Measurements from ENCODE around the gene GTF3C1. TPM values are rescaled to one million over a fixed set of nuclear protein-coding genes. Genes with fewer than 3 reads are reported as not detected.
"Not testable (repeated sequence)": the region's sequence is repeated elsewhere in the genome, so short reads cannot be mapped to it uniquely, and the experiment has no call there.

Gene GTF3C1
- total RNA-seq, 1 experiment from 2014 or later, result 92.4 TPM

DNA sequence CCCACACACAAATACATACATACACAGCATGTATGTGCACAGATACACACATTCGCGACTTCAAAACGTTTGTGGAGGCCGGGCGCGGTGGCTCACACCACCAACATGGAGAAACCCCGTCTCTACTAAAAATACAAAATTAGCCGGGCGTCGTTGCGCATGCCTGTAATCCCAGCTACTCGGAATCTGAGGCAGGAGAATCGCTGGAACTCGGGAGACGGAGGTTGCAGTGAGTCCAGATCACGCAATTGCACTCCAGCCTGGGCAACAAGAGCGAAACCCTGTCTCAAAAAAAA is 92.2 kb downstream of the GTF3C1 start:
- H3K36me3 ChIP-seq, result peaks cover 37% of the 10 kb centered on the region
- not testable (repeated sequence) for H3K27me3 ChIP-seq (replicated peaks); H3K27ac ChIP-seq; H3K9me3 ChIP-seq (replicated peaks); H3K4me1 ChIP-seq (replicated peaks); DNase-seq (ENCODE audit: low read depth in 1 of 2, low spot score in 2 of 2); H3K4me3 ChIP-seq

DNA sequence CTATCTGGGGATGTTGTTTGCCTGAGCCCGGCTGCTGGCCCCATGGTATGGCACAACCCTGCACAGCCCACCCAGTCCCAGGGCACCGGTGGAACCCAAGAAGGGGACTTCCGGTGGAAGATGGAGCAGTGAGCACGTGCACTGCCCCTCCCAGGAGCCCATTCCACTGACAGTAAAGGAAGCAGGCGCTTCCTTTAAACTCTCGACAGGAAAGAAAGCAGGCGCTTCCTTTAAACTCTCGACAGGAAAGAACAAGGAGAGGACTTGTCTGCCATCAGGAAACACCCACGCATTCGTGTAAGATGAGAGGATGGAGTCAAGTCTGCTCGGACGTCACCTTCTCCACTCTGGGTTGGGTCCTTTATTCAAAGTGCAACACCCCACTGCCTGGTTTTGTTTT is 94.0 kb downstream of the GTF3C1 start:
- DNase-seq (ENCODE audit: low read depth in 1 of 2, low spot score in 2 of 2), result no peak
- no peak overlapping the region for H3K27ac ChIP-seq
- peaks cover 18% of the 10 kb centered on the region for H3K36me3 ChIP-seq
- no peaks in the 10 kb centered on the region for H3K4me1 ChIP-seq (replicated peaks)
- 0 out of 2 replicates have a peak, but pooled peaks cover 2% of the 10 kb centered on the region for H3K27me3 ChIP-seq (replicated peaks)
- no peaks in the 10 kb centered on the region for H3K9me3 ChIP-seq (replicated peaks)
- no peak overlapping the region for H3K4me3 ChIP-seq

DNA sequence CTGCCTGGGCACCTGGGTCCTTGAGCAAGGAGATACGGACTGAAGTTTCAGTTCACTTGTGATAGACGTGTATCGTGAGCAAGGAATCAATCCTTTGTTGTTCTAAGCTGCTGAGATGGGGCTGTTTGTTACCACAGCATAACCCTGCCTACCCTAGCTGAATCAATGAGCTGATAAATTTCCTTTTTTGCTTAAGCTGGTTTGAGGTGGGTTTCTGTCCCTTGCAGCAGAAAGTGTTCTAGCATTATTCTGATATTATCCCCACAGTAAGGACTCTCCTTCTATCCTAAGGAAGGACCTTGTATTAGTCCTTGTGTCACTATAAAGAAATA is 96.3 kb downstream of the GTF3C1 start:
- Histone ChIP-seq H3K9me3 (replicated peaks) (no peaks in the 10 kb centered on the region), H3K36me3 (no peaks in the 10 kb centered on the region), H3K4me3 (no peak overlapping the region), H3K27ac (no peak overlapping the region), H3K4me1 (replicated peaks) (no peaks in the 10 kb centered on the region), H3K27me3 (replicated peaks) (peaks cover 11% of the 10 kb centered on the region; the same call in 1 of the 2 replicates)
- DNase-seq (ENCODE audit: low read depth in 1 of 2, low spot score in 2 of 2), result no peak

DNA sequence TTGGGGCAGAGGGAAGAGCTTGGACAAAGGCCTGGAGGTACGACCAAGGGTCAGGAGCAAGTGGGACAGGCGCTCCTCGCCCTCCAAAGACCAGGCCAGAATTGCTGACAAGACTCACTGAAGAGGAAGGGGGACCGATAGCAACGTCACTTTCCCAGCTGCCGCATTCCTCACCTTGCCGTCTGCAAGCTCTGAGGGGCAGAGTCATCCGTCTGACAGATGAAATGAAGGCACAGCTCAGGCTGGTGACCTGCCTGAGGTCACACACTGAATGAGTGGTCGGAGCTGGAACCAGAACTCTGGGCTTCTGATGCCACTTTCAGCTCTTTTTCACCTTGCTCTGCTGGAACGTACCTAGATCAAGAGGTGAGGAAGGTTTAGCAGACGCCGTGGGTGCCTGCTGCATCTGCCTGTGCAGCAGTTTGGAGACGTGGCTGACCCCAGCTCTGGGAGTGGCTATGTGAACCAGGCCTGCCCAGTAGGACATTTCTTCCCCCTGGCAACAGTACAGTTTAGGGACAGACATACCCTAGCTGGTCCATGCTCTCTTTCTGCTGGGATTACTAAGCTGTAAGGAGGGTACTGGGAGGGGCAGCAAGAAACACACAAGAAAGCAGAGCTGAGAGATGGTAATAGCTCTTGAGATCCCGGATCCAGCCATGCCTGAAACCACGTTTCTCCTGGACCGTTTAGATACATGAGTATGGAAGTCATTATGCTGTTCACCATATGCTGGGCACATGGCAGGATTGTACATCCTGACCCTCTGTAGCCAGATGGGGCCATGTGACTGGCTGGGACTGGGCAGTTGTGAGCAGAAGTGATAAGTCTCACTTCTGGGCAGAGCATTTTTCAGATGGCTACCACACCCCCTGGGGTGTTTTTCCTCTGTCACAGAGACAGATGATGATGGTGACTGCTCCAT is 96.9 kb downstream of the GTF3C1 start:
- H3K4me1 ChIP-seq (replicated peaks), result no peaks in the 10 kb centered on the region
- no peak overlapping the region for H3K27ac ChIP-seq
- no peaks in the 10 kb centered on the region for H3K36me3 ChIP-seq
- no peak for DNase-seq (ENCODE audit: low read depth in 1 of 2, low spot score in 2 of 2)
- H3K9me3 ChIP-seq (replicated peaks), result no peaks in the 10 kb centered on the region
- H3K4me3 ChIP-seq, result no peak overlapping the region
- H3K27me3 ChIP-seq (replicated peaks), result peaks cover 11% of the 10 kb centered on the region; the same call in 1 of the 2 replicates

DNA sequence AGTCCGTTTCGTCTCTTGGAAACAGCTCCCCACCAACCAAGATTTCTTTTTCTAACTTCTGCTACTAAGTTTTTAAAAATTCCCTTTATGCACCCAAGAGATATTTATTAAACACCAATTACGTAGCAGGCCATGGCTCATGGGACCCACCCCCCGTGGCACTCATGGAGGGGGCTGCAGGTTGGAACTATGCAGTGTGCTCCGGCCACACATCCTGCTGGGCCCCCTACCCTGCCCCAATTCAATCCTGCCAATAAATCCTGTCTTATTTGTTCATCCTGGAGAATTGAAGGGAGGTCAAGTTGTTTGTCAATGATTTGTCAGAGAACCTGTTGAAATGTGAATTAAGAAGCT is 99.5 kb downstream of the GTF3C1 start:
- Histone ChIP-seq H3K4me3 (no peak overlapping the region), H3K27ac (no peak overlapping the region), H3K36me3 (no peaks in the 10 kb centered on the region), H3K27me3 (replicated peaks) (peaks cover 11% of the 10 kb centered on the region; the same call in 1 of the 2 replicates), H3K9me3 (replicated peaks) (no peaks in the 10 kb centered on the region), H3K4me1 (replicated peaks) (no peaks in the 10 kb centered on the region)
- DNase-seq (ENCODE audit: low read depth in 1 of 2, low spot score in 2 of 2), result no peak

DNA sequence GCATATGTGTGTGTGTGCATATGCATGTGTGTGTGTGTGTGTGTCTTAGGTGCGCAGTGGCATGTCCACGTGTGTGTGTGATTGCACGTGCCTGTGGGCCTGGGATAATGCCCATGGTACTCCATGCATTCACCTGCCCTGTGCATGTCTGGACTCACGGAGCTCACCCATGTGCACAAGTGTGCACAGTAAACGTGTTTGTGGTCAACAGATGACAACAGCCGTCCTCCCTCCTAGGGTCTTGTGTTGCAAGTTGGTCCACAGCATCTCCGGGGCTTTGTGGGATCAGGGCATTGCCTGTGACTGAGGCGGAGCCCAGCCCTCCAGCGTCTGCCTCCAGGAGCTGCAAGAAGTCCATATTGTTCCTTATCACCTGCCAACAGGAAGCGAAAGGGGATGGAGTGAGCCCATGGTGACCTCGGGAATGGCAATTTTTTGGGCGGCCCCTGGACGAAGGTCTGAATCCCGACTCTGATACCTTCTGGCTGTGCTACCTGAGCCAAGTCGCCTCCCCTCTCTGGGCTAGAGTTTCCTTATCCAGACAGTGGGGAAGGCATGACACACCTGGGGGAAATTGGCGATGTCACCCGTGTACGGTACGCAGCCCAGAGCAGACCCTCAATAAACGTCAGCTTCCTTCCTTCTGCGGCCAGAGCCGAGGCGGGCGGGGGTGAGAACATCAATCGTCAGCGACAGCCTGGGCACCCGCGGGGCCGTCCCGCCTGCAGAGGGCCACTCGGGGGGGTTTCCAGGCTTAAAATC is 100.1 kb downstream of the GTF3C1 start:
- H3K9me3 ChIP-seq (replicated peaks), result peaks cover 2% of the 10 kb centered on the region; the same call in 1 of the 2 replicates
- no peak for DNase-seq (ENCODE audit: low read depth in 1 of 2, low spot score in 2 of 2)
- no peak overlapping the region for H3K27ac ChIP-seq
- peaks cover 11% of the 10 kb centered on the region; the same call in 1 of the 2 replicates for H3K27me3 ChIP-seq (replicated peaks)
- no peak overlapping the region for H3K4me3 ChIP-seq
- no peaks in the 10 kb centered on the region for H3K4me1 ChIP-seq (replicated peaks)
- no peaks in the 10 kb centered on the region for H3K36me3 ChIP-seq

DNA sequence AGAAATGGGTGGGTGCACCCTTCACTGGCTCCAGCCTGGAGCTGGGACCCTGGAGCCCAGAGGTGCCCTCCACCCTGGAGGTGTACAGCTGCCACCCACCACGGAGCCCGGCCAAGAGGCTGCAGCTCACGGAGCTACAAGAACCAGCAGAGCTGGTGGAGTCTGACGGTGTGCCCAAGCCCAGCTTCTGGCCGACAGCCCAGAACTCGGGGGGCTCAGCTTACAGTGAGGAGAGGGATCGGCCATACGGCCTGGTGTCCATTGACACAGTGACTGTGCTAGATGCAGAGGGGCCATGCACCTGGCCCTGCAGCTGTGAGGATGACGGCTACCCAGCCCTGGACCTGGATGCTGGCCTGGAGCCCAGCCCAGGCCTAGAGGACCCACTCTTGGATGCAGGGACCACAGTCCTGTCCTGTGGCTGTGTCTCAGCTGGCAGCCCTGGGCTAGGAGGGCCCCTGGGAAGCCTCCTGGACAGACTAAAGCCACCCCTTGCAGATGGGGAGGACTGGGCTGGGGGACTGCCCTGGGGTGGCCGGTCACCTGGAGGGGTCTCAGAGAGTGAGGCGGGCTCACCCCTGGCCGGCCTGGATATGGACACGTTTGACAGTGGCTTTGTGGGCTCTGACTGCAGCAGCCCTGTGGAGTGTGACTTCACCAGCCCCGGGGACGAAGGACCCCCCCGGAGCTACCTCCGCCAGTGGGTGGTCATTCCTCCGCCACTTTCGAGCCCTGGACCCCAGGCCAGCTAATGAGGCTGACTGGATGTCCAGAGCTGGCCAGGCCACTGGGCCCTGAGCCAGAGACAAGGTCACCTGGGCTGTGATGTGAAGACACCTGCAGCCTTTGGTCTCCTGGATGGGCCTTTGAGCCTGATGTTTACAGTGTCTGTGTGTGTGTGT is 100.9 kb downstream of the GTF3C1 start:
- Histone ChIP-seq H3K4me3 (no peak overlapping the region), H3K9me3 (replicated peaks) (peaks cover 7% of the 10 kb centered on the region; the same call in 1 of the 2 replicates), H3K4me1 (replicated peaks) (no peaks in the 10 kb centered on the region), H3K36me3 (no peaks in the 10 kb centered on the region), H3K27me3 (replicated peaks) (peaks cover 11% of the 10 kb centered on the region; the same call in 1 of the 2 replicates), H3K27ac (no peak overlapping the region)
- no peak for DNase-seq (ENCODE audit: low read depth in 1 of 2, low spot score in 2 of 2)

GRCh38 chr16:27447301-27447700 is 102.4 kb downstream of the GTF3C1 start:
- H3K9me3 ChIP-seq (replicated peaks), result peaks cover 7% of the 10 kb centered on the region; the same call in 1 of the 2 replicates
- H3K27ac ChIP-seq, result no peak overlapping the region
- DNase-seq (ENCODE audit: low read depth in 1 of 2, low spot score in 2 of 2), result no peak
- no peaks in the 10 kb centered on the region for H3K4me1 ChIP-seq (replicated peaks)
- no peak overlapping the region for H3K4me3 ChIP-seq
- no peaks in the 10 kb centered on the region for H3K36me3 ChIP-seq
- peaks cover 11% of the 10 kb centered on the region; the same call in 1 of the 2 replicates for H3K27me3 ChIP-seq (replicated peaks)

GRCh38 chr16:27446721-27447120 is 103.0 kb downstream of the GTF3C1 start:
- H3K27ac ChIP-seq, result no peak overlapping the region
- no peaks in the 10 kb centered on the region for H3K4me1 ChIP-seq (replicated peaks)
- DNase-seq (ENCODE audit: low read depth in 1 of 2, low spot score in 2 of 2), result no peak
- H3K36me3 ChIP-seq, result no peaks in the 10 kb centered on the region
- peaks cover 7% of the 10 kb centered on the region; the same call in 1 of the 2 replicates for H3K9me3 ChIP-seq (replicated peaks)
- no peak overlapping the region for H3K4me3 ChIP-seq
- peaks cover 11% of the 10 kb centered on the region; the same call in 1 of the 2 replicates for H3K27me3 ChIP-seq (replicated peaks)

DNA sequence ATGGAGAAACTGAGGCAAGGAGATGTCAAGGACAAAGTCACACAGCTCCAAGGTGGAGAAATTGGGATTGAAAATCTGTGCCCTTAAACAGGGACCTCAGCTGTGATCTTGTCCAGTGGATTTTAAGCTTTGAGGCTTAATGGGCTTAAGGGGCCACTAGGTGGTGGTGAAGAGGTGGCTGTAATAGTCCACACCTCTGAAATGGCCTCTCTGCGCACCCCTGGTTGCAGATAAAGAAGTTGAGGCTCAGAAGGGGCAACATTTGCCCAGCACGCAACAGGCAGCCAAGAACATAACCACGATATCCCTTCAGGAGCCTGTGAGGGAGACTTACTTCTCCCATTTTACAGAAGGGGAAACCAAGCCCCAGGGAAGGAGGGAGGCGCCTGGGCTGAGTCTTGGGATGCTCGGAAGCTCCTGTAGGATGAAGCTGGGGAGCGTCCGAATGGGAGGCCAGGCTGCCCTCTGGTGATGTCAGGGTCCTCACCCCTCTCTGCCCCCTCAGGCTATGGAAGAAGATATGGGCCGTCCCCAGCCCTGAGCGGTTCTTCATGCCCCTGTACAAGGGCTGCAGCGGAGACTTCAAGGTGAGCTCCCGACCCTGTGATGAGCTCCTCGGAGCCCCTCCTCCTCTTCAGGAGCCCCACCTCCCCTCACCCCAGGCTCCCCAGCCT is 104.1 kb downstream of the GTF3C1 start:
- Histone ChIP-seq H3K4me1 (replicated peaks) (no peaks in the 10 kb centered on the region), H3K4me3 (no peak overlapping the region), H3K27me3 (replicated peaks) (peaks cover 9% of the 10 kb centered on the region; the same call in 1 of the 2 replicates), H3K36me3 (no peaks in the 10 kb centered on the region), H3K27ac (no peak overlapping the region), H3K9me3 (replicated peaks) (peaks cover 7% of the 10 kb centered on the region; the same call in 1 of the 2 replicates)
- no peak for DNase-seq (ENCODE audit: low read depth in 1 of 2, low spot score in 2 of 2)

DNA sequence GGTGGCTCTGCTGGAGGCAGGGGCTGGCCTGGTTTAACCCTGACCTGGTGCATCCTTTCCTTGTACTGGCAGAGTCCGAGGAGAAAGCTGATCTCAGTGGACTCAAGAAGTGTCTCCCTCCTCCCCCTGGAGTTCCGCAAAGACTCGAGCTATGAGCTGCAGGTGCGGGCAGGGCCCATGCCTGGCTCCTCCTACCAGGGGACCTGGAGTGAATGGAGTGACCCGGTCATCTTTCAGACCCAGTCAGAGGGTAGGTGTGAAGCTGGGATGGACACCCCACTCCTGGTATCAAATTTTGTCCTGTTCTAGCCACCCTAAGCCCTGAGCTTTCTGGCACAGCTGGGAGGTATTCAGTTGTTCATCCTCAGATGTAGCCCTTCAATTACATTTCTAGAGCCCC is 105.2 kb downstream of the GTF3C1 start:
- Histone ChIP-seq H3K36me3 (no peaks in the 10 kb centered on the region), H3K4me3 (no peak overlapping the region), H3K27ac (no peak overlapping the region), H3K27me3 (replicated peaks) (no peaks in the 10 kb centered on the region), H3K9me3 (replicated peaks) (peaks cover 7% of the 10 kb centered on the region; the same call in 1 of the 2 replicates), H3K4me1 (replicated peaks) (no peaks in the 10 kb centered on the region)
- DNase-seq (ENCODE audit: low read depth in 1 of 2, low spot score in 2 of 2), result no peak

DNA sequence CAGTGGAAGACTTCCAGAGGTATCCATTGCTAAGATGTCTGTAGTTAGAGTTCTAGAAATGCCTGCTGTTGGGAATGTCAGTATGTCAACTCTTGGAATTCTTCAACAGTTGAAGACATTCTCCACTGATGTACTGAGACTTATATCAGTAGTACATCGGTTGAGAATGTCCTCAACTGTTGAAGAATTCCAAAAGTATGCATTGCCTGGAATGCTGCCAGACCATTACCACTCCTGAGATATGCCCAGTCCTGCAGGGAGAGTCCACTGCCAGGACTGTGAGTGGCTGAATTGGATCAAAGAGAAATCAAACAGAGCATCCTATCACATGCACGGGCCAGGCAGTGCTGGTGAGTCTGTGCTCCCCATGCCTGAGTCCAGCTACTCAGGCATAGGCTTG is 105.7 kb downstream of the GTF3C1 start:
- Histone ChIP-seq H3K36me3 (no peaks in the 10 kb centered on the region), H3K4me3 (no peak overlapping the region), H3K27me3 (replicated peaks) (no peaks in the 10 kb centered on the region), H3K4me1 (replicated peaks) (no peaks in the 10 kb centered on the region), H3K27ac (no peak overlapping the region), H3K9me3 (replicated peaks) (peaks cover 7% of the 10 kb centered on the region; the same call in 1 of the 2 replicates)
- DNase-seq (ENCODE audit: low read depth in 1 of 2, low spot score in 2 of 2), result no peak

GRCh38 chr16:27441998-27442397 is 107.7 kb downstream of the GTF3C1 start:
- H3K36me3 ChIP-seq, result no peaks in the 10 kb centered on the region
- no peak for DNase-seq (ENCODE audit: low read depth in 1 of 2, low spot score in 2 of 2)
- H3K9me3 ChIP-seq (replicated peaks), result peaks cover 7% of the 10 kb centered on the region; the same call in 1 of the 2 replicates
- H3K27me3 ChIP-seq (replicated peaks), result no peaks in the 10 kb centered on the region
- H3K27ac ChIP-seq, result no peak overlapping the region
- no peaks in the 10 kb centered on the region for H3K4me1 ChIP-seq (replicated peaks)
- no peak overlapping the region for H3K4me3 ChIP-seq
